ENCODE data around the gene TNP1.
A peak's percentile ranks its signal among the peaks of the same experiment; 100 is the strongest.

DNA sequence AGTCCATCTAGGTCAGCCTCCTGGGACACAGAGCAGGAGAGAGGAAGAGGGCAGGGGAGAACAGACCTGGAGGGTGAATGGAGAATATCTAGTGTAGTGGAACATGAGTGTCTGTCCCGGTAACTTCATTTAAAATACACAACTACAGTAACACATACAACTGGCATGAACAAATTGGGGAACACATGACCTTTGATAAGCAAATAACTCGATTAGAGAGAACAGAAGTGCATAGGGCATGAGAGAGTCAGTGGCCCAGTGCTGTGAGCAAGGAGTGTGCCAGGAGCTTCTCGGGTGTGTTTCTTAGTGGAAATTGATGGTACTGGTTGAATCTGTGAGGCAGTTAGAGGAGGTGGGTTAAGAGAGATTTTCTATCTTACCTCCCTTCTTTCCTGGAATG lies 40.8 kb downstream of the TNP1 start:
- TF ChIP-seq, protein P1, sequence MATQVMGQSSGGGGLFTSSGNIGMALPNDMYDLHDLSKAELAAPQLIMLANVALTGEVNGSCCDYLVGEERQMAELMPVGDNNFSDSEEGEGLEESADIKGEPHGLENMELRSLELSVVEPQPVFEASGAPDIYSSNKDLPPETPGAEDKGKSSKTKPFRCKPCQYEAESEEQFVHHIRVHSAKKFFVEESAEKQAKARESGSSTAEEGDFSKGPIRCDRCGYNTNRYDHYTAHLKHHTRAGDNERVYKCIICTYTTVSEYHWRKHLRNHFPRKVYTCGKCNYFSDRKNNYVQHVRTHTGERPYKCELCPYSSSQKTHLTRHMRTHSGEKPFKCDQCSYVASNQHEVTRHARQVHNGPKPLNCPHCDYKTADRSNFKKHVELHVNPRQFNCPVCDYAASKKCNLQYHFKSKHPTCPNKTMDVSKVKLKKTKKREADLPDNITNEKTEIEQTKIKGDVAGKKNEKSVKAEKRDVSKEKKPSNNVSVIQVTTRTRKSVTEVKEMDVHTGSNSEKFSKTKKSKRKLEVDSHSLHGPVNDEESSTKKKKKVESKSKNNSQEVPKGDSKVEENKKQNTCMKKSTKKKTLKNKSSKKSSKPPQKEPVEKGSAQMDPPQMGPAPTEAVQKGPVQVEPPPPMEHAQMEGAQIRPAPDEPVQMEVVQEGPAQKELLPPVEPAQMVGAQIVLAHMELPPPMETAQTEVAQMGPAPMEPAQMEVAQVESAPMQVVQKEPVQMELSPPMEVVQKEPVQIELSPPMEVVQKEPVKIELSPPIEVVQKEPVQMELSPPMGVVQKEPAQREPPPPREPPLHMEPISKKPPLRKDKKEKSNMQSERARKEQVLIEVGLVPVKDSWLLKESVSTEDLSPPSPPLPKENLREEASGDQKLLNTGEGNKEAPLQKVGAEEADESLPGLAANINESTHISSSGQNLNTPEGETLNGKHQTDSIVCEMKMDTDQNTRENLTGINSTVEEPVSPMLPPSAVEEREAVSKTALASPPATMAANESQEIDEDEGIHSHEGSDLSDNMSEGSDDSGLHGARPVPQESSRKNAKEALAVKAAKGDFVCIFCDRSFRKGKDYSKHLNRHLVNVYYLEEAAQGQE (IDR thresholded peaks at IDR 0.05), result no peak
- peak; percentile 41 for TF ChIP-seq YY1 (IDR thresholded peaks at IDR 0.05)
- TF ChIP-seq, protein P2, sequence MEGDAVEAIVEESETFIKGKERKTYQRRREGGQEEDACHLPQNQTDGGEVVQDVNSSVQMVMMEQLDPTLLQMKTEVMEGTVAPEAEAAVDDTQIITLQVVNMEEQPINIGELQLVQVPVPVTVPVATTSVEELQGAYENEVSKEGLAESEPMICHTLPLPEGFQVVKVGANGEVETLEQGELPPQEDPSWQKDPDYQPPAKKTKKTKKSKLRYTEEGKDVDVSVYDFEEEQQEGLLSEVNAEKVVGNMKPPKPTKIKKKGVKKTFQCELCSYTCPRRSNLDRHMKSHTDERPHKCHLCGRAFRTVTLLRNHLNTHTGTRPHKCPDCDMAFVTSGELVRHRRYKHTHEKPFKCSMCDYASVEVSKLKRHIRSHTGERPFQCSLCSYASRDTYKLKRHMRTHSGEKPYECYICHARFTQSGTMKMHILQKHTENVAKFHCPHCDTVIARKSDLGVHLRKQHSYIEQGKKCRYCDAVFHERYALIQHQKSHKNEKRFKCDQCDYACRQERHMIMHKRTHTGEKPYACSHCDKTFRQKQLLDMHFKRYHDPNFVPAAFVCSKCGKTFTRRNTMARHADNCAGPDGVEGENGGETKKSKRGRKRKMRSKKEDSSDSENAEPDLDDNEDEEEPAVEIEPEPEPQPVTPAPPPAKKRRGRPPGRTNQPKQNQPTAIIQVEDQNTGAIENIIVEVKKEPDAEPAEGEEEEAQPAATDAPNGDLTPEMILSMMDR (IDR thresholded peaks at IDR 0.05; ENCODE audit: low read depth, low read length, missing input control), result no peak
- no peak for TF ChIP-seq JUND (IDR thresholded peaks at IDR 0.05)
- TF ChIP-seq, protein P3, sequence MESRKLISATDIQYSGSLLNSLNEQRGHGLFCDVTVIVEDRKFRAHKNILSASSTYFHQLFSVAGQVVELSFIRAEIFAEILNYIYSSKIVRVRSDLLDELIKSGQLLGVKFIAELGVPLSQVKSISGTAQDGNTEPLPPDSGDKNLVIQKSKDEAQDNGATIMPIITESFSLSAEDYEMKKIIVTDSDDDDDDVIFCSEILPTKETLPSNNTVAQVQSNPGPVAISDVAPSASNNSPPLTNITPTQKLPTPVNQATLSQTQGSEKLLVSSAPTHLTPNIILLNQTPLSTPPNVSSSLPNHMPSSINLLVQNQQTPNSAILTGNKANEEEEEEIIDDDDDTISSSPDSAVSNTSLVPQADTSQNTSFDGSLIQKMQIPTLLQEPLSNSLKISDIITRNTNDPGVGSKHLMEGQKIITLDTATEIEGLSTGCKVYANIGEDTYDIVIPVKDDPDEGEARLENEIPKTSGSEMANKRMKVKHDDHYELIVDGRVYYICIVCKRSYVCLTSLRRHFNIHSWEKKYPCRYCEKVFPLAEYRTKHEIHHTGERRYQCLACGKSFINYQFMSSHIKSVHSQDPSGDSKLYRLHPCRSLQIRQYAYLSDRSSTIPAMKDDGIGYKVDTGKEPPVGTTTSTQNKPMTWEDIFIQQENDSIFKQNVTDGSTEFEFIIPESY (IDR thresholded peaks at IDR 0.05), result no peak
- TF ChIP-seq, protein P4, sequence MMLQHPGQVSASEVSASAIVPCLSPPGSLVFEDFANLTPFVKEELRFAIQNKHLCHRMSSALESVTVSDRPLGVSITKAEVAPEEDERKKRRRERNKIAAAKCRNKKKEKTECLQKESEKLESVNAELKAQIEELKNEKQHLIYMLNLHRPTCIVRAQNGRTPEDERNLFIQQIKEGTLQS (IDR thresholded peaks at IDR 0.05), result no peak
- no peak for TF ChIP-seq TAF1 (conservative IDR thresholded peaks at IDR 0.05)
